ENCODE results near the gene CSMD2.

DNA sequence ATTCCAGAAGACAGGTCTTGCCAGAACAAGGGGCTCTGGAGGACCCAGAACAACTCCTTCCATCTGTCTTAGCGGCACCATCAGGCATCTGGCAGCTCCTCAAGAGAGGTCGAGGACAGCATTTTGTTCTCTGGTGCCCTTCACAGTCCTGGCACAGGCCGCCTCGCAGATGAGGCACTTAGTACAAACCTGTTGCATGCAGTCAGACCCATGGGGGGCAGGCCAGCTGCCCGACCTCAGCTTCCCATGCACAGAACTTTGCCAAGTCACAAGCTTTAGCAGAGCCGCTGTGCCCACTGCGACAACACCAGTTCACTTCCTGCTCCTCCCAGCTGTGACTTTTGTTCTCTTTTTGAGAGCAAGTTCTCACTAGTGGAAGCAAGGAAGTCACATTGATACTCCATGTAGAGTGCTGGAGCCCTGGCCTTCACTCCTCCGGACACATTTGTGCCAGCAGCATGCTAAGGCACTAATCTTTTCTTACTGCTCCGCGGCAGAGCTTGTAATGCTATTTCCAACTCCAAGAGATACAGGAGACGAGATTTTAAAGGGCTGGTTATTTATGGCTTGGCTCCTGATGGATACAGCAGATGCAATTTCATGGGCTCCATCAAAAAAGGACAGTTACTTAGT is 256.6 kb downstream of the CSMD2 start:
- TF ChIP-seq YY1 (IDR thresholded peaks at IDR 0.05; ENCODE audit: insufficient read depth, insufficient read length) (no peak), SUZ12 (IDR thresholded peaks at IDR 0.05; ENCODE audit: extremely low read depth, insufficient read depth, insufficient read length) (no peak)

Data from NT2/D1 (cell line).